HFF-Myc (cell line): ENCODE data around the gene MAN1A2.

Experiments
- DNase-seq: peaks from one replicate; pipeline ENCODE4 v3.0.0-alpha.2; 2011; ENCODE audit warnings: low read depth; ENCODE audit errors: extremely low read depth
- H3K4me3 ChIP-seq: replicated peaks from 2 replicates; pipeline ENCODE4 v1.5.1; 2011; ENCODE audit warnings: low read depth, mild to moderate bottlenecking, control low read depth, low read length
- TF ChIP-seq, protein P1 (sequence below): IDR thresholded peaks from 2 replicates; pipeline ENCODE4 v1.5.1; 2012; ENCODE audit warnings: mild to moderate bottlenecking, low read depth, low read length, control low read depth; ENCODE audit errors: missing control alignments

The MAN1A2 gene

DNA sequence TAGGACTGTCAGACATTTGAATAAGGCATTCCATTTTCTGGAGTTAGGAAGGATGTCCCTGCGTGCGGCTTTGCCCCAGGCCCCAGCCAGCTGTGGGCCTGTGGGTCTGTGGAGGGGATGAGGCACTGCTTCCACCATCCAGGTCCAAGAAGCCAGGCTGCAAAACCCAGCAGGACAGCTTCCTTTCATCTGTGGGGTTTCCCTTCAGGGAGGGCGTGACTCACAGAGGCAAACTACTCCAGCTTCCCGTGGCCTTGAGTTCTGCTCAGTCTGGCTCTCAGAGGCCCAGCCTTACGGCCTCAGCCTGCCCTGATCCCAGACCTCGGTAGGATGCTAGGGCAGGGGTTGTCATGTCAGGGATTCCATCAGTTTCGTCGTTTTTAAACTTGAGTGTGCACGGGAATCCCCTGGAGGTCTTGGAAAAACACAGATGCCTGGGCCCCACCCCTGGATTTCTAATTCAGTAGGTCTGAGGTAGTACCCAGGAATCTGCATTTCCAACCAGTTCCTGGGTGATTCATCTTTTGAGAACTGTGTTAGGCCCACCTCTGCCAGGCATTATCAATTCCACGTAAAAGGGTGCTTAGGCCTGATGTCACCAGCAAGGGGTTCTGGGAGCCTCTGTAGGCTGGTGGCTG is 206.3 kb downstream of the MAN1A2 start:
- no peak for DNase-seq
- H3K4me3 ChIP-seq: no peak overlapping the region
- TF ChIP-seq, protein P1, sequence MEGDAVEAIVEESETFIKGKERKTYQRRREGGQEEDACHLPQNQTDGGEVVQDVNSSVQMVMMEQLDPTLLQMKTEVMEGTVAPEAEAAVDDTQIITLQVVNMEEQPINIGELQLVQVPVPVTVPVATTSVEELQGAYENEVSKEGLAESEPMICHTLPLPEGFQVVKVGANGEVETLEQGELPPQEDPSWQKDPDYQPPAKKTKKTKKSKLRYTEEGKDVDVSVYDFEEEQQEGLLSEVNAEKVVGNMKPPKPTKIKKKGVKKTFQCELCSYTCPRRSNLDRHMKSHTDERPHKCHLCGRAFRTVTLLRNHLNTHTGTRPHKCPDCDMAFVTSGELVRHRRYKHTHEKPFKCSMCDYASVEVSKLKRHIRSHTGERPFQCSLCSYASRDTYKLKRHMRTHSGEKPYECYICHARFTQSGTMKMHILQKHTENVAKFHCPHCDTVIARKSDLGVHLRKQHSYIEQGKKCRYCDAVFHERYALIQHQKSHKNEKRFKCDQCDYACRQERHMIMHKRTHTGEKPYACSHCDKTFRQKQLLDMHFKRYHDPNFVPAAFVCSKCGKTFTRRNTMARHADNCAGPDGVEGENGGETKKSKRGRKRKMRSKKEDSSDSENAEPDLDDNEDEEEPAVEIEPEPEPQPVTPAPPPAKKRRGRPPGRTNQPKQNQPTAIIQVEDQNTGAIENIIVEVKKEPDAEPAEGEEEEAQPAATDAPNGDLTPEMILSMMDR: no peak

DNA sequence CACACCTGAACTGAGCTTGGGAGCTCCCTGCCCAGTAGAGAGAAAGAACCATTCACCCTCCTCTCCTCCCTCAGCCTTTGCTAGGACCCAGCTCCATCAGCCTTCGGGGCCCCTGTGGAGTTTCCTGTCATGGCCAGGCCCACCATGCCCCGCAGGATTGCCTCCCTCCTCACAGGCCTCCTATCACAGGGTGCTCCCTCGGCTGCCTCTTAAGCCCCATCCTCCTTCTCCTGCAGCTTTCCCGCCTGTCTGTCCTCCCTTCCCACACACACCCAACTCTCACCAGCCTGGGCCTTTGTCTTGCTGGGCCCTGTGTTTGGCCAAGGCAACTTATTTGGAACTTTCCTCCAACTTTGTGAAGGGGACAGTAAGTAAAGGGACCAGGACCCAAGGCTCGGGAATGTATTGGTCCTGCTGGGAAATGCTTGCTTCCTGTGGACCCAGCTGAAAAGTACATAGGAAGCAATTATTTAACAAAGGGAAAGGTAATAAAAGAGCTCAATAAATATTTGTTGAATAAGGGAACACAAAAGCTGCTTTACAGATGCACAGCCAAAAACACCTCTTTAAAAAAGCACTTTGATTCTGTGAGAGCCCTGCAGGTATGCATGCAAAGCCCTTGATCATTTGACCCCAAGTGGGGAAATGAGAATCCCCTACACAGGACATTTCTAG is 207.0 kb downstream of the MAN1A2 start:
- DNase-seq: no peak
- TF ChIP-seq, protein P1: no peak
- no peak overlapping the region for H3K4me3 ChIP-seq

- no peak overlapping the region for H3K4me3 ChIP-seq
- TF ChIP-seq, protein P1: no peak
- DNase-seq: no peak
Measured at GRCh38 chr1:117575586-117576225, 208.5 kb downstream of the MAN1A2 start.

DNA sequence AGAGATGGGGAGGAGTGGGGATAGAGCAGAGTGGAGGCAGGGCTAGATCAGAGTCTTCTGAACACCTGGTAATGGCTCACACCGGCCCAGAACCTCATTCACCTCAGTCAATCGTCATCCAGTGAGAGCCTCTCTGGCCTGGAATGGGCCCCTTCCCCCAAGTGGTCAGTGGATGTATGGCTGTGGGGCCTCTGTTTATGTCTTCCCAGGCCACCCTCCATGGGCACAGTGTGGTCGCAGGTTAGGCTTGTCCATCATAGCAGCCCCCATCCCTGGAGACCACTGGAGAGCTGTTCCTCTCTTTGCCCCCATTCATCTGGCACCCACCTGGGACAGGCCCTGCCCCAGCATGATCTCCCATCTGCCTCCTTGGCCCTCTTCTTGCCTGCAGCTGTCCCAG is 209.0 kb downstream of the MAN1A2 start:
- H3K4me3 ChIP-seq: no peak overlapping the region
- TF ChIP-seq, protein P1: no peak
- no peak for DNase-seq

DNA sequence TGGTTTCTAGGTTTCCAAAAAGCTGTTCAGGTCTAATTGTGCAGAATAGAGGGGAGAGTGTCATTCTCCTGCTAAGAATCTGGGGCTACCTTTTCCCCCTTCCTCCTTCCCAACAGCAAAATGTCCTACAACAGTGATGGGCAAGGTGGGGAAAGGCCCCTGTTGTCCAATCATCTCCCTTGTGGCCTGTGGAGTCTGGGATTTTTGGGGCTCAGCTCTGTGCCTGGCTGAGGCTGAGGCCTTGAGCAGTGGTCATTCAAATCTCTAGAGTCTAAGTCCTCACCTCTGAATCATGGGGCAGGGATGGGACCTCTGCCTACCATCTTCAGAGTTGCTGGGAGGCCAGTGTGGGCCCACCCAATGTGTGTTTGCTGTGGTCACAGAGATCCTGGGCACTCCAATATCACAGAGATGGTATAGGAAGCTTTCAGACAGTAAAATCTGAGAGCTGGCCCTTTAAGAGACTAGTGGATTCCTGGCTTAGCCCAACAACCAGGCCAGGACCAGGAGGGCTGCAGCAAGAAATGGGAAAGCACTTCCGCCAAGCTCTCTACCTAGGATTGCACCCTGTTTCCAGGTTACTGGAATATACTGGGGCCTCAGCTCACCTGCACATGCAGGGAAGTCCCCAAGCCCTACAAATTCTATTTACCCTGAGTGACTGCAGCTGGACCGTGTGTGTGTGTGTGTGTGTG is 210.1 kb downstream of the MAN1A2 start:
- H3K4me3 ChIP-seq: no peak overlapping the region
- TF ChIP-seq, protein P1: no peak
- DNase-seq: no peak

DNA sequence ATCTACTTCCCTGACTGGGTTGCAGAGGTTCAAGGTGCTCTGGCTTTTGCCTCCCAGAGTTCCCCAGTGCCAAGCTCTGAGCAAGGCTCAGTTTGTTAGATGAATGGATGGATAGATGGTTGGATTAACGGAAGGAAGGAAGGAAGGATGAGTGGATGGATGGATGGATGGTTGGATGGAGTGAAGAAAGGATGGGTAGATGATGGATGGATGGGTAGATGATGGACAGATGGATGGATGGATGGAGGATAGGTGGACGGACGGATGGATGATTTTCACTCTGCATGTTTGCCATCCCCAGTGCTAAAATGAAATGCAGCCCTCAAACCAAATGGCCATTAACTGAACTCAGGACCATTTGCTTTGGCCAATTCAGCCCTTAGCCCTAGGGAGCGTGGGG is 211.2 kb downstream of the MAN1A2 start:
- DNase-seq: no peak
- H3K4me3 ChIP-seq: no peak overlapping the region
- TF ChIP-seq, protein P1: no peak
